ENCODE measurements around the gene TNFAIP8.

DNA sequence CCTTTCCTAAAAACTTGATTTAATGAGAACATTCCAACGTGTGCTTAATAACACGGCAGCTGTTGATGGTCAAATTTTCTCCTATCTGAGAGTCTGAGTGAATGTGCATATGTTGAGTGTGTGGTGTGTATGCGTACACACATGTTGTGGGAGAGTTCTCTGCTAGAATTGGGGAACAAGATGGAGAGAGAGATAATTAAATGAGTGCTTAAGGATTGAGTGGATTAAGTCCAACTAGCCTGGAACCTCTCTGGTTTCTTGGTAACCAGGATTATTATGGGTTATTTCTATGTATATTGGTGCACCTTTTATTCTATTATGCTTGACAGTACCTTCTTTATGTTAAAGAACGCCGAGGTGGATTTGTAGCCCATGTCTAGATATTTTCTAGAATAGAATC lies 36.4 kb upstream of the TNFAIP8 start:
- TF ChIP-seq HMGXB4 (CRISPR knock-in tag; IDR thresholded peaks at IDR 0.05; ENCODE audit: borderline replicate concordance in 1 of 2, low read depth in 1 of 2) (no peak), TARDBP (CRISPR knock-in tag; IDR thresholded peaks at IDR 0.05) (no peak), EP300 (IDR thresholded peaks at IDR 0.05; ENCODE audit: low read depth in 2 of 2, low read length in 2 of 2) (no peak), EP300 (CRISPR knock-in tag; IDR thresholded peaks at IDR 0.05; ENCODE audit: borderline replicate concordance) (no peak), NFYB (CRISPR knock-in tag; IDR thresholded peaks at IDR 0.05) (no peak), POLR2G (IDR thresholded peaks at IDR 0.05; ENCODE audit: low read depth, low read length) (no peak)
- TF ChIP-seq, protein P1, sequence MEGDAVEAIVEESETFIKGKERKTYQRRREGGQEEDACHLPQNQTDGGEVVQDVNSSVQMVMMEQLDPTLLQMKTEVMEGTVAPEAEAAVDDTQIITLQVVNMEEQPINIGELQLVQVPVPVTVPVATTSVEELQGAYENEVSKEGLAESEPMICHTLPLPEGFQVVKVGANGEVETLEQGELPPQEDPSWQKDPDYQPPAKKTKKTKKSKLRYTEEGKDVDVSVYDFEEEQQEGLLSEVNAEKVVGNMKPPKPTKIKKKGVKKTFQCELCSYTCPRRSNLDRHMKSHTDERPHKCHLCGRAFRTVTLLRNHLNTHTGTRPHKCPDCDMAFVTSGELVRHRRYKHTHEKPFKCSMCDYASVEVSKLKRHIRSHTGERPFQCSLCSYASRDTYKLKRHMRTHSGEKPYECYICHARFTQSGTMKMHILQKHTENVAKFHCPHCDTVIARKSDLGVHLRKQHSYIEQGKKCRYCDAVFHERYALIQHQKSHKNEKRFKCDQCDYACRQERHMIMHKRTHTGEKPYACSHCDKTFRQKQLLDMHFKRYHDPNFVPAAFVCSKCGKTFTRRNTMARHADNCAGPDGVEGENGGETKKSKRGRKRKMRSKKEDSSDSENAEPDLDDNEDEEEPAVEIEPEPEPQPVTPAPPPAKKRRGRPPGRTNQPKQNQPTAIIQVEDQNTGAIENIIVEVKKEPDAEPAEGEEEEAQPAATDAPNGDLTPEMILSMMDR (CRISPR knock-in tag; IDR thresholded peaks at IDR 0.05) = no peak

All from HepG2 (cell line).